Type B pancreatic cell (in vitro differentiated cells): Measurements from ENCODE around the gene MAPRE2. TPM values are rescaled to one million over a fixed set of nuclear protein-coding genes. Genes with fewer than 3 reads are reported as not detected.

Source experiments
- DNase-seq: peaks from one replicate; pipeline ENCODE4 v3.0.0; 2021; ENCODE audit warnings: mixed read lengths; ENCODE audit not compliant: unreplicated experiment; ENCODE audit errors: extremely low spot score
- H3K27ac Mint-ChIP-seq: 2 replicates; pipeline ENCODE4 v1.8.0; 2021; ENCODE audit warnings: mild to moderate bottlenecking, mixed read lengths
- H3K27me3 Mint-ChIP-seq: 2 replicates; pipeline ENCODE4 v1.8.0; 2021; ENCODE audit warnings: mixed read lengths
- H3K36me3 Mint-ChIP-seq: 2 replicates; pipeline ENCODE4 v1.8.0; 2021; ENCODE audit warnings: mixed read lengths
- H3K4me1 Mint-ChIP-seq: one replicate; pipeline ENCODE4 v1.8.0; 2021; ENCODE audit warnings: mixed read lengths; ENCODE audit not compliant: unreplicated experiment
- H3K4me3 Mint-ChIP-seq: 2 replicates; pipeline ENCODE4 v1.8.0; 2021; ENCODE audit warnings: mild to moderate bottlenecking, mixed read lengths
- H3K9me3 Mint-ChIP-seq: 2 replicates; pipeline ENCODE4 v1.8.0; 2021; ENCODE audit warnings: mixed read lengths
- total RNA-seq: library from RNA; stranded (reverse); gene quantifications from 2 replicates; pipeline ENCODE4 v1.2.1, GENCODE V29; 2021; ENCODE audit warnings: low replicate concordance
- TF ChIP-seq, protein P1 (sequence below): fragments of 200-600 bp; sonication (generic); conservative IDR thresholded peaks from 2 replicates; pipeline ENCODE4 v1.5.0; 2021; ENCODE audit warnings: antibody characterized with exemption, mild to moderate bottlenecking

MAPRE2 gene
- total RNA-seq, 1 donor from 2014 or later, result 28.0 TPM

- Mint-ChIP-seq H3K4me1 (peaks cover 15% of the 10 kb centered on the region), H3K27me3 (no peaks in the 10 kb centered on the region), H3K36me3 (peaks cover 5% of the 10 kb centered on the region), H3K27ac (no peak overlapping the region), H3K4me3 (no peak overlapping the region), H3K9me3 (no peaks in the 10 kb centered on the region)
- TF ChIP-seq, protein P1, sequence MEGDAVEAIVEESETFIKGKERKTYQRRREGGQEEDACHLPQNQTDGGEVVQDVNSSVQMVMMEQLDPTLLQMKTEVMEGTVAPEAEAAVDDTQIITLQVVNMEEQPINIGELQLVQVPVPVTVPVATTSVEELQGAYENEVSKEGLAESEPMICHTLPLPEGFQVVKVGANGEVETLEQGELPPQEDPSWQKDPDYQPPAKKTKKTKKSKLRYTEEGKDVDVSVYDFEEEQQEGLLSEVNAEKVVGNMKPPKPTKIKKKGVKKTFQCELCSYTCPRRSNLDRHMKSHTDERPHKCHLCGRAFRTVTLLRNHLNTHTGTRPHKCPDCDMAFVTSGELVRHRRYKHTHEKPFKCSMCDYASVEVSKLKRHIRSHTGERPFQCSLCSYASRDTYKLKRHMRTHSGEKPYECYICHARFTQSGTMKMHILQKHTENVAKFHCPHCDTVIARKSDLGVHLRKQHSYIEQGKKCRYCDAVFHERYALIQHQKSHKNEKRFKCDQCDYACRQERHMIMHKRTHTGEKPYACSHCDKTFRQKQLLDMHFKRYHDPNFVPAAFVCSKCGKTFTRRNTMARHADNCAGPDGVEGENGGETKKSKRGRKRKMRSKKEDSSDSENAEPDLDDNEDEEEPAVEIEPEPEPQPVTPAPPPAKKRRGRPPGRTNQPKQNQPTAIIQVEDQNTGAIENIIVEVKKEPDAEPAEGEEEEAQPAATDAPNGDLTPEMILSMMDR, result no peak
- no peak for DNase-seq
Measured at GRCh38 chr18:35071819-35072247, 30.6 kb downstream of the MAPRE2 start.

DNA sequence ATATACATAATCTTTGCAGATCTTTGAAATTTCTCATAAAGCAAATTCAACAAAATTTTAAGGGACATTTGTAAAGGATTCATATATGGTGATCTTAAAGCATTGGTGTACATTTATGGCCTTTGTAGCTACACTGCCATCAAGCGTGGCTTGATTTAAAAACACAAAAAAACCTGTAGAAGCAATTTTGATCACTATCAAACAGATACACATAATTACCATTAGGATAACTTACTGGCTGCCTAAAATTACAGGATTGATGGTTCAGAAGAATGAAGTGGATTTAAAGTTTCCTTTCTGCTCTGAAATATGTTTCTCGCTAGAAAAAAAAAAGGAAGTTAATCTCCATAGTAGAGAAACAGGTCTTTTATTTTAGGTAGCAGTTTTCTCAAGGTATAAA lies 31.4 kb downstream of the MAPRE2 start:
- no peak overlapping the region for H3K4me3 Mint-ChIP-seq
- no peak for DNase-seq
- H3K27ac Mint-ChIP-seq, result no peak overlapping the region
- H3K27me3 Mint-ChIP-seq, result no peaks in the 10 kb centered on the region
- H3K4me1 Mint-ChIP-seq, result peaks cover 12% of the 10 kb centered on the region
- H3K9me3 Mint-ChIP-seq, result no peaks in the 10 kb centered on the region
- H3K36me3 Mint-ChIP-seq, result peaks cover 5% of the 10 kb centered on the region
- TF ChIP-seq, protein P1, result no peak

DNA sequence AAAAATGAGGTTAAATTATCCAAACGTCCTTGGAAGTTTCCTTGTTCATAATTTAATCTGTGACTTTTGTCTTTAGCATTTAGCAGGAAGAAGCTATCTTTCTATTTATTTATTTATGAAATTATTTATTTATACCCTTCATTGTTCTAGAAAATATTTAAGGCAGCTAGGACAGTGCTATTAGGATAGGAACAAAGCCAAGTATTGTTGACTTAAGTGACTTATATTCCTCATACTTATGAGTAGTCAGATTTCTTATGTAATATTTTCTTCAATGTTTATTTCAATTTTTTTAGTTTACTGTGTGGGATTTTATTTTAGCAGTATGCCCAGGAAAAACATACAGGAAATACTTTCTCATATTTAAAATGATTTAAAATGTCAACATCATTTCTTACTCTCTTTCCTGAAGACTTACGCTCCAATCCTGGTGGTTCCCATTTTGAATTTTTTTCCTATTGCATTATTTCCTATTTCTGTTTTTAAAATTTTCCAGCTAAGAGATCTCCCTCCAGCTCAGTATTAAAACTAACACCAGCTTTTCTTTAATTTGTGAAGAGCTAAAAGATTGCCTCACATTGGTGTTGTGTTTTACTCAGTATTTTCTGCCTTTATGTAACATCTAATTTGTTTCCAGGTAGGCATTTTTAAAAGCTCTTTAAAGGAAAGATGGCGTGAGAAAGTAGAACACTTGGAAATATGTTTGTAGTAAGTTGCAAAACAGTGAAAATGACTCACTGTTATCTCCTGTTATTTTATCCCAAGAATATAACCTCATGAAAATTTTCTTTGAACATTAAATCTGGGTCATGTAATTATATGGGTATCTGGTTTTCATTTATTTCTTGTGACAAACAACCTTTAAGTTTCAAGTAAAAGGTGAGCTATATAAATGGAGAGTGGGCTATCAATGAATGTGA lies 32.2 kb downstream of the MAPRE2 start:
- no peak for DNase-seq
- peaks cover 12% of the 10 kb centered on the region for H3K4me1 Mint-ChIP-seq
- no peak overlapping the region for H3K4me3 Mint-ChIP-seq
- H3K27ac Mint-ChIP-seq, result no peak overlapping the region
- TF ChIP-seq, protein P1, result no peak
- H3K9me3 Mint-ChIP-seq, result no peaks in the 10 kb centered on the region
- H3K27me3 Mint-ChIP-seq, result no peaks in the 10 kb centered on the region
- H3K36me3 Mint-ChIP-seq, result peaks cover 5% of the 10 kb centered on the region

DNA sequence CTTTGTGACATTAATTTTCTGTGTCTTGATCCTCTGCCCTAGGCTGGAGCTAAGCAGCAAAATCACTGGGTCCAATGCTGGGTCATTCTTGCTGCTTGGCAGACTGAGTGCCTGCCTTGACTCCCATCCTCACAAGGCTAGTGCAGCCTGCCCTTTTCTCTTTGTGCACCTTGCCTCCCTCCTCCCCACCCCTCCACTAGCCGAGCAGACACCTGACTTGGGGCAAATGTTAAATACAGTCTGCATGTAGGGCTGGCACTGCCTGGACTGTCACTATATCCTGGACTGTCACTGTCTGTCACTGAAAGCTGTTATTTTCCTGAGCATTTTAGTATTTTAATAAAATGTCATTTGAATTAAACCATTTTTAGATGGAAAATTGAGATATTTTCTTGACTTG lies 33.4 kb downstream of the MAPRE2 start:
- Mint-ChIP-seq H3K27ac (no peak overlapping the region), H3K36me3 (peaks cover 5% of the 10 kb centered on the region)

DNA sequence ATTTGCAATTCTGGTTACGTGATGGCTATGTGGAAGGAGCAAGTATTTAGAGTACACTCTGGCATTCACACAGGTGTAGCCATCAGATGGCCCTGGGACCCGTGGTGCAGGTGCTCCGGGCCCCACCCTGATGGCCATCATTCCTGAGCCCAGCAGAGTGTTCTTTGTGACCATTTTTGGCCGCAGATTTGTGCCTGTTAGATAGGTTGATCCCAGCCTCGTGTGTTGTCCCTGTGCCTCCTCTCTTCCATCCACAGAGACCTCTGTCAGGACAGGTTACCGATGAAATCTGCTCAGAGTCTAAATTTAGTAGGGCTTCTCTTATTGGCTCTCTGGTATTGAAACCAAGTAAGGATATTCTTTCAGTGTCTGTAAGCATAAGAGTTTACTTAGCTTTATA lies 33.9 kb downstream of the MAPRE2 start:
- peaks cover 5% of the 10 kb centered on the region for H3K36me3 Mint-ChIP-seq
- DNase-seq, result no peak
- H3K9me3 Mint-ChIP-seq, result no peaks in the 10 kb centered on the region
- peaks cover 12% of the 10 kb centered on the region for H3K4me1 Mint-ChIP-seq
- no peak overlapping the region for H3K4me3 Mint-ChIP-seq
- H3K27ac Mint-ChIP-seq, result peak overlapping the region; percentile 30
- H3K27me3 Mint-ChIP-seq, result no peaks in the 10 kb centered on the region
- TF ChIP-seq, protein P1, result no peak

More for the DNA sequence above, 33.4 kb downstream of the MAPRE2 start:
- no peaks in the 10 kb centered on the region for H3K27me3 Mint-ChIP-seq
- no peak overlapping the region for H3K4me3 Mint-ChIP-seq
- DNase-seq, result no peak
- peaks cover 12% of the 10 kb centered on the region for H3K4me1 Mint-ChIP-seq
- TF ChIP-seq, protein P1, result no peak
- H3K9me3 Mint-ChIP-seq, result no peaks in the 10 kb centered on the region
